IMR-90 (cell line): ENCODE results near the gene POU2F1. TPM values are rescaled to one million over a fixed set of nuclear protein-coding genes. Genes with fewer than 3 reads are reported as not detected.

Source experiments
- ATAC-seq: fragments of 200-7000 bp; cut with Tn5 transposase; 2 replicates; pipeline ENCODE4 v1.9.1; 2020; ENCODE audit warnings: low read depth, mild to moderate bottlenecking, moderate library complexity
- BruUV-seq: library from RNA; stranded (reverse); fragments of 400-500 nt; replicated peaks from 2 replicates; lab custom pipeline; 2021; lab: Mats Ljungman, UMichigan
- CTCF ChIA-PET: fragments of 300-600 bp; formaldehyde crosslinking; extraction: SDS; loops from one replicate; lab custom pipeline; 2021; ENCODE audit warnings: antibody characterized with exemption; lab: Yijun Ruan, JAX
- POLR2A ChIA-PET: fragments of 300-600 bp; sonication (Branson Sonifier 250); formaldehyde crosslinking; loops from one replicate; lab custom pipeline; 2022; ENCODE audit warnings: antibody characterized with exemption; ENCODE audit not compliant: unreplicated experiment; lab: Charles Lee
- DNase-seq: peaks from one replicate; pipeline ENCODE4 v3.0.0; 2013
- H2AFZ ChIP-seq: replicated peaks from 2 replicates; pipeline ENCODE3; 2013; ENCODE audit warnings: low read length, mild to moderate bottlenecking; ENCODE audit not compliant: poor library complexity
- H2AK5ac ChIP-seq: 2 replicates; pipeline ENCODE4 v1.6.1; 2013; ENCODE audit warnings: low read depth, low read length, inconsistent platforms
- H2AK9ac ChIP-seq: replicated peaks from 2 replicates; pipeline ENCODE3; 2013; ENCODE audit warnings: mild to moderate bottlenecking, low read depth, low read length, moderate library complexity; ENCODE audit not compliant: poor library complexity
- H2BK120ac ChIP-seq: 2 replicates; pipeline ENCODE4 v1.6.1; 2013; ENCODE audit warnings: low read depth, low read length, inconsistent platforms
- H2BK15ac ChIP-seq: 3 replicates; pipeline ENCODE4 v1.6.1; 2013; ENCODE audit warnings: low read depth, low read length, inconsistent platforms
- H2BK20ac ChIP-seq: 2 replicates; pipeline ENCODE4 v1.6.1; 2013; ENCODE audit warnings: low read depth, mild to moderate bottlenecking, inconsistent platforms, low read length, moderate library complexity
- H2BK5ac ChIP-seq: 2 replicates; pipeline ENCODE4 v1.6.1; 2013; ENCODE audit warnings: mild to moderate bottlenecking, low read depth, low read length, inconsistent platforms; ENCODE audit not compliant: poor library complexity, severe bottlenecking
- H3K14ac ChIP-seq: replicated peaks from 2 replicates; pipeline ENCODE4 v1.6.1; 2013; ENCODE audit warnings: low read depth, low read length, inconsistent platforms
- H3K18ac ChIP-seq: 2 replicates; pipeline ENCODE4 v1.6.1; 2013; ENCODE audit warnings: low read depth, low read length, control low read depth
- H3K23ac ChIP-seq: 2 replicates; pipeline ENCODE4 v1.6.1; 2013; ENCODE audit warnings: low read depth, low read length, inconsistent platforms
- H3K27ac ChIP-seq: 2 replicates; pipeline ENCODE4 v1.5.1; 2013; ENCODE audit warnings: mild to moderate bottlenecking, control low read depth, low read length; ENCODE audit not compliant: insufficient read depth
- H3K27me3 ChIP-seq: 2 replicates; pipeline ENCODE4 v1.6.1; 2013; ENCODE audit warnings: low read length; ENCODE audit not compliant: control insufficient read depth, insufficient read depth
- H3K36me3 ChIP-seq: 2 replicates; pipeline ENCODE4 v1.6.1; 2013; ENCODE audit warnings: low read length, mixed read lengths; ENCODE audit not compliant: control insufficient read depth, insufficient read depth
- H3K4ac ChIP-seq: 2 replicates; pipeline ENCODE4 v1.6.1; 2013; ENCODE audit warnings: low read depth, low read length, inconsistent platforms
- H3K4me1 ChIP-seq: 2 replicates; pipeline ENCODE4 v1.6.1; 2013; ENCODE audit warnings: low read length, mixed read lengths; ENCODE audit not compliant: control insufficient read depth, insufficient read depth
- H3K4me2 ChIP-seq: 2 replicates; pipeline ENCODE4 v1.6.1; 2013; ENCODE audit warnings: low read depth, mild to moderate bottlenecking, control low read depth, low read length, moderate library complexity
- H3K4me3 ChIP-seq: 2 replicates; pipeline ENCODE4 v1.5.1; 2013; ENCODE audit warnings: low read depth, mild to moderate bottlenecking, control low read depth, low read length, moderate library complexity; ENCODE audit not compliant: insufficient read depth
- H3K56ac ChIP-seq: 2 replicates; pipeline ENCODE4 v1.6.1; 2013; ENCODE audit warnings: low read length, inconsistent platforms; ENCODE audit not compliant: insufficient read depth; ENCODE audit errors: extremely low read depth
- H3K79me1 ChIP-seq, 2 experiments: 2 replicates each; pipeline ENCODE4 v1.6.1; 2013; ENCODE audit warnings: low read length in 2 of 2, inconsistent platforms in 1 of 2, low read depth in 1 of 2
- H3K9ac ChIP-seq: 2 replicates; pipeline ENCODE4 v1.6.1; 2013; ENCODE audit warnings: low read depth, low read length, control low read depth
- H3K9me1 ChIP-seq: 2 replicates; pipeline ENCODE4 v1.6.1; 2013; ENCODE audit warnings: low read length, inconsistent platforms; ENCODE audit not compliant: insufficient read depth
- H3K9me3 ChIP-seq: 2 replicates; pipeline ENCODE4 v1.6.1; 2013; ENCODE audit warnings: low read length; ENCODE audit not compliant: control insufficient read depth, insufficient read depth
- H4K20me1 ChIP-seq: 2 replicates; pipeline ENCODE4 v1.6.1; 2013; ENCODE audit warnings: low read length, inconsistent platforms; ENCODE audit not compliant: insufficient read depth
- H4K5ac ChIP-seq: 2 replicates; pipeline ENCODE4 v1.6.1; 2013; ENCODE audit warnings: mild to moderate bottlenecking, low read depth, low read length, control low read depth
- H4K8ac ChIP-seq, 2 experiments: 2 replicates each; pipeline ENCODE4 v1.6.1; 2013; ENCODE audit warnings: low read depth in 2 of 2, low read length in 2 of 2, control low read depth in 1 of 2, inconsistent platforms in 1 of 2
- H4K91ac ChIP-seq: 2 replicates; pipeline ENCODE4 v1.6.1; 2013; ENCODE audit warnings: low read depth, low read length, inconsistent platforms; ENCODE audit not compliant: insufficient read depth
- FOS ChIP-seq: fragments of 150-350 bp; IDR thresholded peaks from 2 replicates; pipeline ENCODE4 v1.6.1; 2016; ENCODE audit warnings: low read depth, low read length
- MAFK ChIP-seq: IDR thresholded peaks from 2 replicates; pipeline ENCODE4 v1.6.1; 2012; ENCODE audit warnings: low read depth, low read length, improper control_type of control experiment
- MXI1 ChIP-seq: IDR thresholded peaks from 2 replicates; pipeline ENCODE4 v1.6.1; 2012; ENCODE audit warnings: low read depth, mild to moderate bottlenecking, low read length, moderate library complexity, borderline replicate concordance
- dilution Hi-C: fragments of 300-500 bp; cut with HindIII; formaldehyde crosslinking; loops from one replicate; pipeline ENCODE4 v1.14.3; 2018; ENCODE audit warnings: low sequenced_read_pairs; ENCODE audit not compliant: unreplicated experiment
- in situ Hi-C: fragments of 300-500 bp; cut with MboI; formaldehyde crosslinking; loops from 3 replicates; pipeline ENCODE4 v1.14.3; 2019; ENCODE audit warnings: low sequenced_read_pairs, inconsistent platforms, mixed read lengths
- intact Hi-C: fragments of 100-400 bp; cut with micrococcal nuclease; formaldehyde crosslinking; loops from 2 replicates; pipeline ENCODE4 v1.10.0; 2022
- polyA plus RNA-seq, 3 experiments: library from polyadenylated mRNA; depleted of rRNA; stranded (reverse); fragments of >200 nt; gene quantifications; 2 replicates each; pipeline ENCODE4 v1.2.3, GENCODE V29; 2012; ENCODE audit warnings: low replicate concordance in 1 of 3
- total RNA-seq: library from RNA; depleted of rRNA; stranded (reverse); fragments of >200 nt; gene quantifications from 2 replicates; pipeline ENCODE4 v1.2.3, GENCODE V29; 2012

The POU2F1 gene
- total and polyA plus RNA-seq, 2 of the 4 experiments (the other 2 are of a cell fraction), result 1.2 to 3.4 TPM

DNA sequence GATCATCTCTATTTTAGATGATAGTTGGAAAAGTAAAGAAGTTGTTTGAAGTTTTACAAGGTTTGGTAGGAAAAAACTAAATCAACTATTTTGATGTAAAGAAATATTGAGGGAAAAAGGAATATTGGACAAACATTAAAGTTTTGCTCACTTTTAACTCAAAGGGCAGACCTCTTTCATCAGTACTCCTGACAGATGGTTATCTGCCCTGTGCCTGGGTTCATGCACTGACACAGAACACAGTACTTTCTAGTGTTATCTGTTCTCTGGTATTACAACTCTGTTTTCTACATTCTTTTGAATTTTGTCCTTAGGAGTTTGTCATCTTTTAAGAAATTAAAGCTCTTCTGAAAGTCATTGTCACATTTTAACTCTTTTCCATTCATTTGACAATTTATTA is 118.7 kb downstream of the POU2F1 start:
- Histone ChIP-seq H3K14ac (no peak overlapping the region), H2AK5ac (no peak overlapping the region), H2BK5ac (no peak overlapping the region), H4K5ac (no peak overlapping the region), H2BK20ac (no peak overlapping the region), H3K27me3 (no peaks in the 10 kb centered on the region), H4K91ac (no peak overlapping the region), H3K9me3 (no peaks in the 10 kb centered on the region), H2AK9ac (no peak overlapping the region), H3K23ac (no peak overlapping the region), H2AFZ (no peak overlapping the region), H3K4me2 (no peak overlapping the region), H3K79me1 (no peaks in the 10 kb centered on the region; a peak in 1 of 4 replicates), H2BK15ac (no peak overlapping the region), H3K56ac (no peak overlapping the region), H3K9me1 (0 out of 2 replicates have a peak, but pooled peaks cover 2% of the 10 kb centered on the region), H3K27ac (no peak overlapping the region), H4K8ac (no peak overlapping the region), H3K4me3 (no peak overlapping the region), H3K36me3 (no peaks in the 10 kb centered on the region), H3K4me1 (no peaks in the 10 kb centered on the region), H3K4ac (no peak overlapping the region), H2BK120ac (no peak overlapping the region), H3K9ac (no peak overlapping the region), H3K18ac (no peak overlapping the region), H4K20me1 (no peaks in the 10 kb centered on the region)
- intact Hi-C loops (no loop called here), in situ Hi-C loops (no loop called here), dilution Hi-C loops (no loop called here)
- POLR2A ChIA-PET, result no interaction called here
- CTCF ChIA-PET, result no interaction called here
- DNase-seq (no peak), ATAC-seq (no peak)
- TF ChIP-seq MAFK (no peak), MXI1 (no peak), FOS (no peak)
- no TSS peak for BruUV-seq
